ENCODE data around the gene DNPEP.
"Not testable (repeated sequence)": the region's sequence is repeated elsewhere in the genome, so short reads cannot be mapped to it uniquely, and the experiment has no call there.

The DNPEP gene

GRCh38 chr2:219398721-219399363 is 11.1 kb upstream of the DNPEP start:
- Histone ChIP-seq H3K4me3 (ENCODE audit: low read depth, low read length) (no peak overlapping the region), H3K36me3 (ENCODE audit: control insufficient read depth, insufficient read depth, low read length) (no peaks in the 10 kb centered on the region), H3K27ac (ENCODE audit: low read depth, low read length) (no peak overlapping the region), H3K27me3 (ENCODE audit: control insufficient read depth, insufficient read depth, low read length) (no peaks in the 10 kb centered on the region; the same call in 1 of the 2 replicates), H3K9ac (ENCODE audit: low read depth, low read length) (no peak overlapping the region), H3K4me1 (ENCODE audit: control insufficient read depth, insufficient read depth, low read length) (peaks cover 10% of the 10 kb centered on the region), H3K9me3 (ENCODE audit: control insufficient read depth, insufficient read depth, low read length) (no peaks in the 10 kb centered on the region)

- Histone ChIP-seq H3K9me3 (ENCODE audit: control insufficient read depth, insufficient read depth, low read length) (no peaks in the 10 kb centered on the region), H3K4me3 (ENCODE audit: low read depth, low read length) (no peak overlapping the region), H3K9ac (ENCODE audit: low read depth, low read length) (no peak overlapping the region), H3K27me3 (ENCODE audit: control insufficient read depth, insufficient read depth, low read length) (no peaks in the 10 kb centered on the region), H3K4me1 (ENCODE audit: control insufficient read depth, insufficient read depth, low read length) (peaks cover 4% of the 10 kb centered on the region; the same call in 1 of the 2 replicates), H3K36me3 (ENCODE audit: control insufficient read depth, insufficient read depth, low read length) (no peaks in the 10 kb centered on the region), H3K27ac (ENCODE audit: low read depth, low read length) (no peak overlapping the region)
Observed at GRCh38 chr2:219396863-219397457, 9.2 kb upstream of the DNPEP start.

DNA sequence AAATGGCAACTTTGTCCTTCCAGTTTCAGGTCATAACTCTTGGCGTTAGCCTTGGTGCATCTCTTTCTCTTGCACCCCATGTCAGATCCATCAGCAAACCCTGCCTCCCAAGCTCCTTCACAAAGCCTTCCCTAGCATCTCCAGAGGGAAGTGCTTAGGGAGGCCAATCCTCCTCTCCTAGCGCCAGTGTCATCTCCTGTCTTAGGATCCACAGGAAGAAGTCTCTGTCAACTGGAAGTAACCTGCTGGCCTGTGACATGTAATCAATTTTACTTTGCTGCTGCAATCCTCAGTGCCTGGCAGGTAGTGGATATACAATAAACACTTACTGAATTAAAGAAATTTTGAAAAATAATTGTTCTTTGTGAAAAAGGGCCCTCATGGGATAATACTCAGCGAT is 7.9 kb upstream of the DNPEP start:
- Histone ChIP-seq H3K4me1 (ENCODE audit: control insufficient read depth, insufficient read depth, low read length) (peaks cover 4% of the 10 kb centered on the region; the same call in 1 of the 2 replicates), H3K9ac (ENCODE audit: low read depth, low read length) (no peak overlapping the region), H3K4me3 (ENCODE audit: low read depth, low read length) (no peak overlapping the region), H3K36me3 (ENCODE audit: control insufficient read depth, insufficient read depth, low read length) (no peaks in the 10 kb centered on the region), H3K27me3 (ENCODE audit: control insufficient read depth, insufficient read depth, low read length) (no peaks in the 10 kb centered on the region), H3K9me3 (ENCODE audit: control insufficient read depth, insufficient read depth, low read length) (no peaks in the 10 kb centered on the region), H3K27ac (ENCODE audit: low read depth, low read length) (no peak overlapping the region)

DNA sequence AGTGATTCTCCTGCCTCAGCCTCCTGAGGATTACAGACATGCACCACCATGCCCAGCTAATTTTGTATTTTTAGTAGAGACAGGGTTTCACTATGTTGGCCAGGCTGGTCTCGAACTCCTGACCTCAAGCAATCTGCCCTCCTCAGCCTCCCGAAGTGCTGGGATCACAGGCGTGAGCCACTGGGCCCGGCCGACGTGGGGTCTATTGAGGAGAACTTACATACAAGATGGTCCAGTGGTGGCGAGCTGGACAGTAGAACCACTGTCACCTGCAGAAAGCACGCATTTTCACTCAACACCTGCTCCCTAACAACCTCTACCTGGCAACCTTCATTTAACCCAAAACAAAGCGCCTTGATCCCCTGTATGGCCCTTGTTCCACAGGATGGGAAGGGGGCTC is 7.3 kb upstream of the DNPEP start:
- H3K36me3 ChIP-seq (ENCODE audit: control insufficient read depth, insufficient read depth, low read length); H3K27ac ChIP-seq (ENCODE audit: low read depth, low read length); H3K4me3 ChIP-seq (ENCODE audit: low read depth, low read length); H3K4me1 ChIP-seq (ENCODE audit: control insufficient read depth, insufficient read depth, low read length); H3K9me3 ChIP-seq (ENCODE audit: control insufficient read depth, insufficient read depth, low read length); H3K27me3 ChIP-seq (ENCODE audit: control insufficient read depth, insufficient read depth, low read length); H3K9ac ChIP-seq (ENCODE audit: low read depth, low read length): not testable (repeated sequence)

GRCh38 chr2:219392754-219393153 is 5.0 kb upstream of the DNPEP start:
- Histone ChIP-seq H3K36me3 (ENCODE audit: control insufficient read depth, insufficient read depth, low read length) (no peaks in the 10 kb centered on the region), H3K27me3 (ENCODE audit: control insufficient read depth, insufficient read depth, low read length) (no peaks in the 10 kb centered on the region), H3K9me3 (ENCODE audit: control insufficient read depth, insufficient read depth, low read length) (no peaks in the 10 kb centered on the region), H3K4me3 (ENCODE audit: low read depth, low read length) (no peak overlapping the region), H3K27ac (ENCODE audit: low read depth, low read length) (no peak overlapping the region), H3K4me1 (ENCODE audit: control insufficient read depth, insufficient read depth, low read length) (no peaks in the 10 kb centered on the region), H3K9ac (ENCODE audit: low read depth, low read length) (no peak overlapping the region)

DNA sequence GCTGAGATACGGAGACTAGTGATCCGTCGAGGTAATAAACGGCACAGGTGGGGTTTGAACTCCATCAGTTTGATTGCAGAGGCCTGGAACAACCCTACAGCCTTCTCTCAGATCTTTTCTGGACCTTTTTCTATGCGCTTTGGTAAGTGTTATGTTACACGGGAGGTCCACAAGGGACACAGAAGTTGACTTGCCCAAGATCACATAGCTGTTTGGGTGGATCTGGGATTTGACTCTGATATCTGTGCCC is 1.1 kb upstream of the DNPEP start:
- no peaks in the 10 kb centered on the region for H3K27me3 ChIP-seq (ENCODE audit: control insufficient read depth, insufficient read depth, low read length)
- no peak overlapping the region for H3K27ac ChIP-seq (ENCODE audit: low read depth, low read length)
- peaks cover 21% of the 10 kb centered on the region for H3K36me3 ChIP-seq (ENCODE audit: control insufficient read depth, insufficient read depth, low read length)
- H3K4me1 ChIP-seq (ENCODE audit: control insufficient read depth, insufficient read depth, low read length) = no peaks in the 10 kb centered on the region; the same call in 1 of the 2 replicates
- peak overlapping the region; percentile 55 for H3K4me3 ChIP-seq (ENCODE audit: low read depth, low read length)
- no peaks in the 10 kb centered on the region for H3K9me3 ChIP-seq (ENCODE audit: control insufficient read depth, insufficient read depth, low read length)
- H3K9ac ChIP-seq (ENCODE audit: low read depth, low read length) = no peak overlapping the region

DNA sequence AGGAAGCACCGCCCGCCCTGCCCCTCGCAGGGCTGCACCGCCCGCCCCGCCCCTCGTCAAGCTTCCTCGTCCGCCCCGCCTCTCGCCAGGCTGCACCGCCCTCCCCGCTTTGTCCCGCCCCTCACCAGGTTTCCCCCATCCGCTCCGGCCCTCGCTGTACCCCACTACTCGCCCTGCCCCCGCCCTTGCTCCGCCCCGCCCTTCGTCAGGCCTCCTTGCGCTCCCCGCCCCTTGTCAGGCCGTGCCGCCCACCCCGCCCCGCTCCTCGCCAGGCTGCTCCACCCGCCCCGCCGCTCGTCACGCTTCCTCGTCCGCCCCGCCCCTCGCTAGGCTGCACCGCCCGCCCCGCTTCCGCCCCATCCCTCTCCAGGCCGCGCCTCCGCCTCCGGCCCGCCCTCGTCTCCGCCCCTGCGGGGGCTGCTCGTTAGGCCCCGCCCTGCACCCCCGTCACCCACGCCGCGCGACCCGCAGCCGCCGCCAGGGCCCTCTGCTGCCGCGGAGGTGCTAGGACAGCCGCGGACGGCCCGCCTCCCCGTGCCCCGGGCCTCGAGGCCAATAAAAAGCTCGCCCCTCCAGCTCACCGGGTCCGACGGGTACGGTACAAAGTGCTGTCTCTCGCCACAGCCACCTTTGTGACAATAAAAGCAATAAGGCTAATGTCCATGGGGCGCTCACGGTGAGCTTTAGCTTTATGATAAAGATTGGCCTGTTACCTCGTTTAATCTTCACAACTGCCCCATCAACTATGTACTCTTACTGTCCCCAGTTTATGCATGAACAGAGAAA is 602 bp upstream of the DNPEP start:
- no peaks in the 10 kb centered on the region for H3K9me3 ChIP-seq (ENCODE audit: control insufficient read depth, insufficient read depth, low read length)
- H3K4me1 ChIP-seq (ENCODE audit: control insufficient read depth, insufficient read depth, low read length) = no peaks in the 10 kb centered on the region; the same call in 1 of the 2 replicates
- no peak overlapping the region for H3K27ac ChIP-seq (ENCODE audit: low read depth, low read length)
- H3K27me3 ChIP-seq (ENCODE audit: control insufficient read depth, insufficient read depth, low read length) = no peaks in the 10 kb centered on the region
- H3K4me3 ChIP-seq (ENCODE audit: low read depth, low read length) = peak overlapping the region; percentile 55
- H3K36me3 ChIP-seq (ENCODE audit: control insufficient read depth, insufficient read depth, low read length) = peaks cover 26% of the 10 kb centered on the region
- no peak overlapping the region for H3K9ac ChIP-seq (ENCODE audit: low read depth, low read length)

GRCh38 chr2:219386532-219387280 is 1.0 kb downstream of the DNPEP start:
- Histone ChIP-seq H3K4me3 (ENCODE audit: low read depth, low read length) (peak overlapping the region; percentile 81), H3K36me3 (ENCODE audit: control insufficient read depth, insufficient read depth, low read length) (peaks cover 41% of the 10 kb centered on the region), H3K9me3 (ENCODE audit: control insufficient read depth, insufficient read depth, low read length) (no peaks in the 10 kb centered on the region), H3K27me3 (ENCODE audit: control insufficient read depth, insufficient read depth, low read length) (no peaks in the 10 kb centered on the region), H3K27ac (ENCODE audit: low read depth, low read length) (peak overlapping the region; percentile 6), H3K9ac (ENCODE audit: low read depth, low read length) (no peak overlapping the region), H3K4me1 (ENCODE audit: control insufficient read depth, insufficient read depth, low read length) (no peaks in the 10 kb centered on the region; the same call in 1 of the 2 replicates)

GRCh38 chr2:219385958-219386520 is 1.7 kb downstream of the DNPEP start:
- Histone ChIP-seq H3K4me1 (ENCODE audit: control insufficient read depth, insufficient read depth, low read length) (no peaks in the 10 kb centered on the region; the same call in 1 of the 2 replicates), H3K27me3 (ENCODE audit: control insufficient read depth, insufficient read depth, low read length) (no peaks in the 10 kb centered on the region), H3K9me3 (ENCODE audit: control insufficient read depth, insufficient read depth, low read length) (no peaks in the 10 kb centered on the region), H3K27ac (ENCODE audit: low read depth, low read length) (no peak overlapping the region), H3K36me3 (ENCODE audit: control insufficient read depth, insufficient read depth, low read length) (peaks cover 48% of the 10 kb centered on the region), H3K9ac (ENCODE audit: low read depth, low read length) (no peak overlapping the region), H3K4me3 (ENCODE audit: low read depth, low read length) (no peak overlapping the region)

DNA sequence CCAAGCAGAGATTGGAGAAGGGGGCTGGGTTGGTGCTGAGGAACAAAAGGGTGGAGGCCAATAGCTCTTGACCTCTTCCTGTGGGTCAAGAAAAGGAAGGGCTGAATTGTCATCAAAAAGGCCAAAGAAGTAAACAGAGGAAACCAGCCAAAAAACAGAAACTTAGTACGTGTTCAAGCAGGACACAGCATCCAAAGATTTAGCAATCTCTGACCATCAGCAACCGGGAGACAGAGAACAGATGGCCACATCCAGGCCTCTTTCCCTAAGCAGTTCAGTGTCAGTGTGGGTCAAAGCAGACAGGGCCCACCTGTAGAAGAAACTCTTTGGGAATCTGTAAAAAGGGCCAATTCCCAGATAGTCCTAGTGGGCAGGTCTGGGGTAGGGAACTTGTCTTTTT is 2.9 kb downstream of the DNPEP start:
- Histone ChIP-seq H3K27ac (ENCODE audit: low read depth, low read length) (no peak overlapping the region), H3K36me3 (ENCODE audit: control insufficient read depth, insufficient read depth, low read length) (peaks cover 56% of the 10 kb centered on the region), H3K9me3 (ENCODE audit: control insufficient read depth, insufficient read depth, low read length) (no peaks in the 10 kb centered on the region), H3K4me3 (ENCODE audit: low read depth, low read length) (no peak overlapping the region), H3K9ac (ENCODE audit: low read depth, low read length) (no peak overlapping the region), H3K4me1 (ENCODE audit: control insufficient read depth, insufficient read depth, low read length) (no peaks in the 10 kb centered on the region; the same call in 1 of the 2 replicates), H3K27me3 (ENCODE audit: control insufficient read depth, insufficient read depth, low read length) (no peaks in the 10 kb centered on the region)

All from HUES48 (cell line).